HUDEP-2 (cell line): ENCODE measurements around the gene E2F4.

ENCODE experiments used
- DNase-seq, 76 experiments: peaks; one replicate each; lab custom pipeline; 2025; ENCODE audit not compliant: unreplicated experiment in 76 of 76; lab: John Stamatoyannopoulos, UW

Gene E2F4

GRCh38 chr16:67157106-67157748 is 34.7 kb upstream of the E2F4 start:
- no peak for DNase-seq

GRCh38 chr16:67157892-67158635 is 33.9 kb upstream of the E2F4 start:
- no peak for DNase-seq

- peak in 6 of 76 experiments; percentile 11 to 39 (median 20) for DNase-seq
Observed at GRCh38 chr16:67158637-67159600, 33.0 kb upstream of the E2F4 start.

GRCh38 chr16:67161595-67162058 is 30.3 kb upstream of the E2F4 start:
- no peak for DNase-seq

GRCh38 chr16:67162506-67163163 is 29.3 kb upstream of the E2F4 start:
- DNase-seq: no peak

GRCh38 chr16:67163164-67163998 is 28.6 kb upstream of the E2F4 start:
- peak in 8 of 76 experiments; percentile 20 to 65 (median 32) for DNase-seq

- DNase-seq: no peak
Observed at GRCh38 chr16:67163999-67164558, 27.9 kb upstream of the E2F4 start.

GRCh38 chr16:67164599-67165061 is 27.3 kb upstream of the E2F4 start, which contains the start of gene HSF4:
HSF4 (plus strand) TSS chr16:67164745; CDS start chr16:67164812, 67 bp downstream.
- peak in 47 of 76 experiments; percentile 8 to 67 (median 40) for DNase-seq

- DNase-seq: no peak
Observed at GRCh38 chr16:67165121-67166078, 26.6 kb upstream of the E2F4 start.

- no peak for DNase-seq
Observed at GRCh38 chr16:67166110-67166547, 25.8 kb upstream of the E2F4 start.

- no peak for DNase-seq
Observed at GRCh38 chr16:67166598-67167168, 25.3 kb upstream of the E2F4 start.

GRCh38 chr16:67167588-67167987 is 24.4 kb upstream of the E2F4 start:
- no peak for DNase-seq

GRCh38 chr16:67169011-67169451 is 22.9 kb upstream of the E2F4 start:
- no peak for DNase-seq

GRCh38 chr16:67169642-67170167 is 22.2 kb upstream of the E2F4 start:
- peak in 17 of 76 experiments; percentile 7 to 38 (median 25) for DNase-seq

GRCh38 chr16:67170168-67170948 is 21.6 kb upstream of the E2F4 start, which contains the start of gene NOL3:
NOL3 (plus strand) TSS chr16:67170538.
- peak in 53 of 76 experiments; percentile 9 to 80 (median 54) for DNase-seq

DNA sequence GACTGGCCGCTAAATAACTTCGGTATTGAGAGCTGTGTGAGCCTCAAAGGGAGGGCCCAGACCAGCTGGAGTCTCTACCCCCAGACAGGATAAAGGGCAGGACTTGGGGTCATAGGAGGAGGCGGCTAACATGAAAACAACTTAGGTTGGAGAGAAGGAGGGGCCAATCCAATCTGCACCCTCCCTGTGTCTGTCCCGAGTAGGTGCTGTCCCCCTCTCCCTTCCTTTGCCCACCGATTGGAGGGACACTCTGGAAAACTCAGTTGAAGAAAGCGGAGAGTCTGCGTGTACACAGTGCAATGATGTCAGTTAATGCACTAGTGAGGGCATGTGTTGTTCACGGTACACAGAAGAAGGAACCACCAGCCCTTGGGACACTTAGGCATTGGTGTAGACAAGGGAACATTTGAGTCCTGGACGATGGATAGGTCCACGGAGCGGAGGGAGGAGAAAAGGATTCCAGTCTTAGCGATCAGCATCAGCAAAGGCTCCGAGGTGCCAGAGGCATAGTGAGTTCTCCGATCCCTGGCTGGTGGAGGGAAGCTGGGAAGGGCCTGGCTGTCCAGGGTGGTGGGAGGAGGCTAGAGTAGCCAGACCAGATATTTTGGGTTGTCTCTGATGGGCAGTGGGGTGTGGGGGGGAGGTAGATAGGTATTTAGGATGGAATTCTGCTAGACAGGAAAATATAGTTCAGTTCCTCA is 20.9 kb upstream of the E2F4 start:
- DNase-seq: no peak
